WTC11 (cell line): Measurements from ENCODE around the gene ACTA1.

ENCODE experiments used
- TEAD4 ChIP-seq: sonication (generic); formaldehyde crosslinking; IDR thresholded peaks from 2 replicates; pipeline ENCODE4 v1.8.0; 2022; ENCODE audit warnings: mild to moderate bottlenecking, missing genetic modification reagents
- ZBTB21 ChIP-seq: sonication (generic); formaldehyde crosslinking; IDR thresholded peaks from 2 replicates; pipeline ENCODE4 v1.8.1; 2023; ENCODE audit warnings: mild to moderate bottlenecking, missing genetic modification reagents, borderline replicate concordance
- TF ChIP-seq, protein P1 (sequence below): fragments of 200-600 bp; IDR thresholded peaks from 2 replicates; pipeline ENCODE4 v1.8.0; 2022; ENCODE audit warnings: antibody characterized with exemption

DNA sequence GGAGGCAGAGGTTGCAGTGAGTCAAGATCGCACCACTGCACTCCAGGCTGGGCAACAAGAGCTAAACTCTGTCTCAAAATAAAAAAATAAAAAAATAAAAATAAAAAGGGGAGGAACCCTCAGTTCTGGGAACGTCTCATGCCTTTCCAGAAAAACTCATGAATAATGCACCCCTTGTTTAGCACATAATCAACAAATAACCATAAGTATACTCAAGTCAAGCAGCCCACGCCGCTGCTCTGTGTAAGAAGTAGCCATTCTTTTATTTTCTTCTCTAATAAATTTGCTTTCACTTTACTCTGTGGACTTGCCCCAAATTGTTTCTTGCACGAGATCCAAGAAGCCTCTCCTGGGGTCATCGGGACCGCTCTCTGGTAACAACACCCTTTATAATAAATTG lies 14.5 kb upstream of the ACTA1 start:
- TF ChIP-seq, protein P1, sequence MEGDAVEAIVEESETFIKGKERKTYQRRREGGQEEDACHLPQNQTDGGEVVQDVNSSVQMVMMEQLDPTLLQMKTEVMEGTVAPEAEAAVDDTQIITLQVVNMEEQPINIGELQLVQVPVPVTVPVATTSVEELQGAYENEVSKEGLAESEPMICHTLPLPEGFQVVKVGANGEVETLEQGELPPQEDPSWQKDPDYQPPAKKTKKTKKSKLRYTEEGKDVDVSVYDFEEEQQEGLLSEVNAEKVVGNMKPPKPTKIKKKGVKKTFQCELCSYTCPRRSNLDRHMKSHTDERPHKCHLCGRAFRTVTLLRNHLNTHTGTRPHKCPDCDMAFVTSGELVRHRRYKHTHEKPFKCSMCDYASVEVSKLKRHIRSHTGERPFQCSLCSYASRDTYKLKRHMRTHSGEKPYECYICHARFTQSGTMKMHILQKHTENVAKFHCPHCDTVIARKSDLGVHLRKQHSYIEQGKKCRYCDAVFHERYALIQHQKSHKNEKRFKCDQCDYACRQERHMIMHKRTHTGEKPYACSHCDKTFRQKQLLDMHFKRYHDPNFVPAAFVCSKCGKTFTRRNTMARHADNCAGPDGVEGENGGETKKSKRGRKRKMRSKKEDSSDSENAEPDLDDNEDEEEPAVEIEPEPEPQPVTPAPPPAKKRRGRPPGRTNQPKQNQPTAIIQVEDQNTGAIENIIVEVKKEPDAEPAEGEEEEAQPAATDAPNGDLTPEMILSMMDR, result no peak
- TF ChIP-seq TEAD4 (CRISPR knock-in tag) (no peak), ZBTB21 (CRISPR knock-in tag) (no peak)
